ENCODE measurements around the gene NIPAL3. TPM values are rescaled to one million over a fixed set of nuclear protein-coding genes. Genes with fewer than 3 reads are reported as not detected.

Gene NIPAL3
- polyA plus RNA-seq, 1 donor from 2014 or later: 9.6 TPM

- Histone ChIP-seq H3K36me3 (ENCODE audit: insufficient read depth, low read length) (no peaks in the 10 kb centered on the region), H3K27me3 (ENCODE audit: insufficient read depth, low read depth, low read length) (peaks cover 10% of the 10 kb centered on the region), H3K9ac (ENCODE audit: low read length) (no peak overlapping the region), H3F3A (ENCODE audit: insufficient read depth, low read length, poor library complexity, severe bottlenecking) (no peaks in the 10 kb centered on the region), H3K9me3 (ENCODE audit: low read length) (no peaks in the 10 kb centered on the region), H2AFZ (ENCODE audit: low read depth, low read length) (no peak overlapping the region), H3K9me2 (ENCODE audit: insufficient read depth, low read length) (no peaks in the 10 kb centered on the region), H4K20me1 (ENCODE audit: insufficient read depth) (no peaks in the 10 kb centered on the region), H3K27ac (ENCODE audit: low read length) (no peak overlapping the region), H3K4me2 (ENCODE audit: low read length) (no peak overlapping the region), H3K4me3 (ENCODE audit: low read length) (no peak overlapping the region), H3K79me2 (replicated peaks; ENCODE audit: insufficient read depth, low read length) (no peaks in the 10 kb centered on the region)
- no peak for TF ChIP-seq EP300 (conservative IDR thresholded peaks at IDR 0.05; ENCODE audit: poor library complexity, severe bottlenecking)
- TF ChIP-seq RAD21 (conservative IDR thresholded peaks at IDR 0.05): no peak
- TF ChIP-seq REST (IDR thresholded peaks at IDR 0.05; ENCODE audit: borderline replicate concordance): no peak
- no peak for TF ChIP-seq EZH2 (IDR thresholded peaks at IDR 0.05; ENCODE audit: borderline replicate concordance, insufficient read depth, low read length, poor library complexity, severe bottlenecking)
- no peak for TF ChIP-seq SMC3 (conservative IDR thresholded peaks at IDR 0.05; ENCODE audit: poor library complexity)
- no peak for TF ChIP-seq TAF1 (IDR thresholded peaks at IDR 0.05; ENCODE audit: low read depth)
- no peak for TF ChIP-seq MXI1 (conservative IDR thresholded peaks at IDR 0.05; ENCODE audit: poor library complexity, severe bottlenecking)
- TF ChIP-seq POLR2AphosphoS5 (IDR thresholded peaks at IDR 0.05): no peak
- TF ChIP-seq CTCF (IDR thresholded peaks at IDR 0.05; ENCODE audit: poor library complexity, severe bottlenecking): no peak
These were observed 91.2 kb downstream of the NIPAL3 start for GRCh38 chr1:24506691-24507381.

- Histone ChIP-seq H3K9ac (ENCODE audit: low read length) (no peak overlapping the region), H3K4me2 (ENCODE audit: low read length) (no peak overlapping the region), H2AFZ (ENCODE audit: low read depth, low read length) (no peak overlapping the region), H3K79me2 (replicated peaks; ENCODE audit: insufficient read depth, low read length) (no peaks in the 10 kb centered on the region), H3K27me3 (ENCODE audit: insufficient read depth, low read depth, low read length) (peaks cover 10% of the 10 kb centered on the region), H3K9me3 (ENCODE audit: low read length) (no peaks in the 10 kb centered on the region), H3K27ac (ENCODE audit: low read length) (no peak overlapping the region), H3K36me3 (ENCODE audit: insufficient read depth, low read length) (no peaks in the 10 kb centered on the region), H3K9me2 (ENCODE audit: insufficient read depth, low read length) (no peaks in the 10 kb centered on the region), H3K4me3 (ENCODE audit: low read length) (no peak overlapping the region), H3F3A (ENCODE audit: insufficient read depth, low read length, poor library complexity, severe bottlenecking) (no peaks in the 10 kb centered on the region), H4K20me1 (ENCODE audit: insufficient read depth) (no peaks in the 10 kb centered on the region)
- TF ChIP-seq EZH2 (IDR thresholded peaks at IDR 0.05; ENCODE audit: borderline replicate concordance, insufficient read depth, low read length, poor library complexity, severe bottlenecking) (no peak), POLR2AphosphoS5 (IDR thresholded peaks at IDR 0.05) (no peak), MXI1 (conservative IDR thresholded peaks at IDR 0.05; ENCODE audit: poor library complexity, severe bottlenecking) (no peak), SMC3 (conservative IDR thresholded peaks at IDR 0.05; ENCODE audit: poor library complexity) (no peak), REST (IDR thresholded peaks at IDR 0.05; ENCODE audit: borderline replicate concordance) (no peak), TAF1 (IDR thresholded peaks at IDR 0.05; ENCODE audit: low read depth) (no peak), CTCF (IDR thresholded peaks at IDR 0.05; ENCODE audit: poor library complexity, severe bottlenecking) (no peak), RAD21 (conservative IDR thresholded peaks at IDR 0.05) (no peak), EP300 (conservative IDR thresholded peaks at IDR 0.05; ENCODE audit: poor library complexity, severe bottlenecking) (no peak)
These were observed 91.8 kb downstream of the NIPAL3 start for GRCh38 chr1:24507405-24507804.
